ENCODE results near the gene FIGNL1. TPM values are rescaled to one million over a fixed set of nuclear protein-coding genes. Genes with fewer than 3 reads are reported as not detected.

The FIGNL1 gene
- total RNA-seq, 4 donors from 2014 or later: 4.5 to 14.0 (median 9.0) TPM

DNA sequence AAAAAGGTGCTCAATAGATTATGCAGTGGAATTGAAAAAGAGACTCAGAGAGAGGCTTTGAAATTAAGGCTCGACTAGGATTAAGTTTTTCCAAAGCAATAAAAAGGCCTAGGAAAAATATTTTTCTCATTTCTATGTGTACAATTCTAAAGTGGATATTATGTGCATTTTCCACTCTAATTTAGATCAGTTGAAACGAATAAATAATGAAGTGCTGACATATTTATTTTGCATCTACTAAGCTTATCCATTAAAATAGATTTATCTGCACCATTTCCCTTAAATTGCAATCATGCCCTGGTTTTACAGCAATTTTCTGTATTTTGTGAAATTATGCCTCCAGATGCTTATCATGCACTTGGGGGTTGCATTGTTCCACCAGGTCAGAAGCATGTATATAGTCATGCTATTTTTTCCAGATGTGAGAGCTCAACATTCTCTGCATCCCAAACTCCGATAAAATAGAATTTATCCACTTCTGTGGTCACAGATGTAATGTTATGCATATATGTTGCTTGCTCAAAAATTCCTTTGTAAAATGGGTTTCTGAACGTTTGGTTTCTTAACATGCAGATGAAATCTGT, 18.3 kb downstream of the FIGNL1 start:
- 53 to 55% methylated on average over 4 of the region's 4 CpGs for WGBS, 2 donors
- DNase-seq (ENCODE audit: low spot score in 2 of 2): no peak
- no peak for TF ChIP-seq POLR2A (IDR thresholded peaks at IDR 0.05)
- TF ChIP-seq, protein P1, sequence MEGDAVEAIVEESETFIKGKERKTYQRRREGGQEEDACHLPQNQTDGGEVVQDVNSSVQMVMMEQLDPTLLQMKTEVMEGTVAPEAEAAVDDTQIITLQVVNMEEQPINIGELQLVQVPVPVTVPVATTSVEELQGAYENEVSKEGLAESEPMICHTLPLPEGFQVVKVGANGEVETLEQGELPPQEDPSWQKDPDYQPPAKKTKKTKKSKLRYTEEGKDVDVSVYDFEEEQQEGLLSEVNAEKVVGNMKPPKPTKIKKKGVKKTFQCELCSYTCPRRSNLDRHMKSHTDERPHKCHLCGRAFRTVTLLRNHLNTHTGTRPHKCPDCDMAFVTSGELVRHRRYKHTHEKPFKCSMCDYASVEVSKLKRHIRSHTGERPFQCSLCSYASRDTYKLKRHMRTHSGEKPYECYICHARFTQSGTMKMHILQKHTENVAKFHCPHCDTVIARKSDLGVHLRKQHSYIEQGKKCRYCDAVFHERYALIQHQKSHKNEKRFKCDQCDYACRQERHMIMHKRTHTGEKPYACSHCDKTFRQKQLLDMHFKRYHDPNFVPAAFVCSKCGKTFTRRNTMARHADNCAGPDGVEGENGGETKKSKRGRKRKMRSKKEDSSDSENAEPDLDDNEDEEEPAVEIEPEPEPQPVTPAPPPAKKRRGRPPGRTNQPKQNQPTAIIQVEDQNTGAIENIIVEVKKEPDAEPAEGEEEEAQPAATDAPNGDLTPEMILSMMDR (IDR thresholded peaks at IDR 0.05): no peak
- intact Hi-C loops (cut with DNase I; ENCODE audit: low total_unique reads): no loop called here
- no peak overlapping the region for H3K4me3 ChIP-seq (ENCODE audit: low read depth, poor library complexity, severe bottlenecking)

DNA sequence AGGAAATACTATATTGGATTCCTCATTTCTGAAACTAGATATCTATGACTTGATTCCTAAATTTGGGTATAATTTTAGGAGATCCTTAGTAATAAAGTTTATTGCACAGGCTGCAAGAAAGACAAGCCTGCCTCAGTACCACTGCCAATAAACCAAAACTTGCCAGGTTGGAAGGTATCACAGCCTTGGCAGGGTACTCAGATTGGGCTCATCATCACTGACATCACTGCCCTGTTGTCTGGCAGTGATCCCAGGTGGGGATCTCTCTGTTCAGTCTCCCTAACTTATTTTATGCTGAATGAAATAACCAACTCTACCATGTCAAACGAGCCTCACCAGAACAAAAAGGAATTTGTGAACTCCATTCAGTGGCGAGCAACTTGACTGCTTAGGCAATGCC, 18.8 kb downstream of the FIGNL1 start:
- intact Hi-C loops (cut with DNase I; ENCODE audit: low total_unique reads): no loop called here
- TF ChIP-seq, protein P1 (IDR thresholded peaks at IDR 0.05): no peak
- TF ChIP-seq POLR2A (IDR thresholded peaks at IDR 0.05): no peak
- no peak for DNase-seq (ENCODE audit: low spot score in 2 of 2)
- WGBS, 2 donors: 52 to 53% methylated on average over 2 of the region's 2 CpGs
- no peak overlapping the region for H3K4me3 ChIP-seq (ENCODE audit: low read depth, poor library complexity, severe bottlenecking)

DNA sequence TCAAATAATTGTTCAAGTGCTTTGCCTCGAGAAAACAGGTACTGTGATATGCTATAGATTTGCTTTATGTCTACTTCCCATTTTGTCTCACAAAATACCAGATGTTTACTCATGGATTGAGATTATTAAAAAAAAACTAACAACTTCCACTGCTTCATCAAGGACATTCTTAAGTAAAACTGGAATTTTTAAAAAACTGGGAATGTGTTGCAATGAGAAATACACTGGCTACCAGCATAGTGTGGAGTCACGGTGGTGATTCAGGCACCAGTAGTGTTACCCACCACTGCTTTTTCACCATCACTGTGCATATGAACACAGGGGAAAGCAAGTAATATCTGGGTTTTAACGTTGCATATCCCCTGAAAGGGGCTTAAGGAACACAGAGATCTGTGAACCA, 21.2 kb downstream of the FIGNL1 start:
- intact Hi-C loops (cut with DNase I; ENCODE audit: low total_unique reads): no loop called here
- TF ChIP-seq POLR2A (IDR thresholded peaks at IDR 0.05): no peak
- TF ChIP-seq, protein P1 (IDR thresholded peaks at IDR 0.05): no peak
- WGBS, 2 donors: 83 to 91% methylated on average over 3 of the region's 3 CpGs
- H3K4me3 ChIP-seq (ENCODE audit: low read depth, poor library complexity, severe bottlenecking): no peak overlapping the region
- DNase-seq (ENCODE audit: low spot score in 2 of 2): no peak

DNA sequence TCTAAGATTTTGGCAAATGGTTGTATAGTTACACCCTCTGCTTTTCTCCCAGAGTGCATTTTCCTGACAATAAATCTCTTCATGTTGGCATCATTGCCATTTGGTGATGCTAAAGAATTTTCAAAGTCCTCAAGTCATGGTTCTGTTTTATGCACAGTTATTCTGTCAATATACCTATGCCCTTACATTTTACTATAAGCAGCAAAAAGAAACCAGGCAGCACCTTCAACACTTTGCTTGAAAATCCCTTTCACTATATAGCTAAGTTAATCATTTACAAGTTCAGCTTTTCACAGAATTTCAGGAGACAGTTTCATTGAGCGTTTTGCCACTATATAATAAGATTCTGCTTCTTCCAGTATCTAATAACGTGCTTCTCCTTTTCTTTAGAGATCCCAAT, 22.6 kb downstream of the FIGNL1 start:
- no peak for DNase-seq (ENCODE audit: low spot score in 2 of 2)
- intact Hi-C loops (cut with DNase I; ENCODE audit: low total_unique reads): no loop called here
- WGBS, 2 donors: 92 to 95% methylated on average over 2 of the region's 2 CpGs

DNA sequence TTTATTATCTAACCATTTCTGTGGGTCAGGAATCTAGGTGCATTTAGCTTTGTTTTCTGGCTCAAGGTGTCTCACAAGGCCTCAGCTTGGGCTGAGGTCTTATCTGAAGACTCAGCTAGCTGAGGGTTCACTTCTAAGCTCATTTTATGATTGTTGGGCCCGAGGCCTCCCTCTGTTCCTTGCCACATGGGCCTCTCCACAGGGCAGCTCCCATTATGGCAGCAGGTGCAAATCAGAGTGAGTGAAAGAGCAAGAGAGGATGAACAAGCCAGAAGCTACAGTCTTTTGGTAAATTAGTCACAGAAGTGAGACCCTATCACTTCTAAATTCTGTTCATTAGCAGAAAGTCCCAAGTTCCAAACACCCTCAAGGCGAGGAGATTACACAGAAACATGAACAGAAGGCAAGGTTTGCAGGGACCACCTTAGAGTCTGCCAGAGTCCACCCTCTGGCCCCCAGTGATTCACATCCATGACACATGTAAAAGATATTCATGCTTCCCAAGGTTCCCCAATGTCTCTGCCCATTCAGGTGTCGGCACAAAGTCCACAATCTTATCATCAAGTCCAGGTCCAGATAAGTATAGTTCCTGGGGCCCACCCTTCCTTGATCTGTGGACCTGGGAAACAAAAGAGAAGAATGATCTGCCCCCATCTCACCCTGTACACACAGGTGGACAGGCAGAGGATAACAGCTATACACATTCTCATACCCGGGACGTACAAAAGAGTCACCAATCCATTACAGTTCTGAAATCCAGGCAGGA, 23.7 kb downstream of the FIGNL1 start:
- TF ChIP-seq POLR2A (IDR thresholded peaks at IDR 0.05): no peak
- TF ChIP-seq, protein P1 (IDR thresholded peaks at IDR 0.05): no peak
- WGBS, 2 donors: 93 to 98% methylated on average over 5 of the region's 5 CpGs
- no peak for DNase-seq (ENCODE audit: low spot score in 2 of 2)
- intact Hi-C loops (cut with DNase I; ENCODE audit: low total_unique reads): no loop called here
- no peak overlapping the region for H3K4me3 ChIP-seq (ENCODE audit: low read depth, poor library complexity, severe bottlenecking)

More for the DNA sequence above, 22.6 kb downstream of the FIGNL1 start:
- H3K4me3 ChIP-seq (ENCODE audit: low read depth, poor library complexity, severe bottlenecking): no peak overlapping the region
- TF ChIP-seq, protein P1 (IDR thresholded peaks at IDR 0.05): no peak
- TF ChIP-seq POLR2A (IDR thresholded peaks at IDR 0.05): no peak

All from lower leg skin (tissue), 4 donors.